Karpas-422 (cell line): Measurements from ENCODE around the gene PRKCQ. TPM values are rescaled to one million over a fixed set of nuclear protein-coding genes. Genes with fewer than 3 reads are reported as not detected.
"Not testable (repeated sequence)": the region's sequence is repeated elsewhere in the genome, so short reads cannot be mapped to it uniquely, and the experiment has no call there.

Source experiments
- DNase-seq: peaks from one replicate; pipeline ENCODE4 v3.0.0-alpha.2; 2015
- H2AFZ ChIP-seq: fragments of 200-600 bp; sonication (generic); 2 replicates; pipeline ENCODE4 v1.6.1; 2014; ENCODE audit warnings: antibody characterized with exemption, low read length, mixed read lengths
- H3K27ac ChIP-seq: fragments of 200-600 bp; sonication (generic); 2 replicates; pipeline ENCODE4 v1.5.1; 2014; ENCODE audit warnings: mild to moderate bottlenecking, low read length, moderate library complexity
- H3K27me3 ChIP-seq: fragments of 200-600 bp; sonication (generic); 2 replicates; pipeline ENCODE4 v1.6.1; 2014; ENCODE audit warnings: low read length, mixed read lengths
- H3K36me3 ChIP-seq: fragments of 200-600 bp; sonication (generic); 2 replicates; pipeline ENCODE4 v1.6.1; 2014; ENCODE audit warnings: low read length, mixed read lengths; ENCODE audit not compliant: insufficient read depth
- H3K4me1 ChIP-seq: fragments of 200-600 bp; sonication (generic); 2 replicates; pipeline ENCODE4 v1.6.1; 2014; ENCODE audit warnings: mild to moderate bottlenecking, low read length, mixed read lengths
- H3K4me2 ChIP-seq: fragments of 200-600 bp; sonication (generic); 2 replicates; pipeline ENCODE4 v1.6.1; 2014; ENCODE audit warnings: low read length, low read depth, mild to moderate bottlenecking; ENCODE audit not compliant: poor library complexity, severe bottlenecking
- H3K4me3 ChIP-seq: fragments of 200-600 bp; sonication (generic); 2 replicates; pipeline ENCODE4 v1.5.1; 2014; ENCODE audit warnings: mild to moderate bottlenecking, antibody characterized with exemption, low read length, mixed read lengths
- H3K79me2 ChIP-seq: fragments of 200-600 bp; sonication (generic); 2 replicates; pipeline ENCODE4 v1.6.1; 2014; ENCODE audit warnings: mild to moderate bottlenecking, low read length, mixed read lengths
- H3K9ac ChIP-seq: fragments of 200-600 bp; sonication (generic); 2 replicates; pipeline ENCODE4 v1.6.0; 2014; ENCODE audit warnings: low read length
- H3K9me2 ChIP-seq: fragments of 200-600 bp; sonication (generic), shearing (Covaris generic); replicated peaks from 2 replicates; pipeline ENCODE4 v1.6.0; 2014; ENCODE audit warnings: mild to moderate bottlenecking, low read length, moderate library complexity; ENCODE audit not compliant: insufficient read depth
- H3K9me3 ChIP-seq: fragments of 300-700, 200-600 bp; sonication (generic); 2 replicates; pipeline ENCODE4 v1.6.1; 2014; ENCODE audit warnings: low read length, mixed read lengths
- H4K20me1 ChIP-seq: fragments of 200-600 bp; sonication (generic); 2 replicates; pipeline ENCODE4 v1.6.1; 2014; ENCODE audit warnings: mild to moderate bottlenecking, antibody characterized with exemption, low read length, low read depth; ENCODE audit not compliant: insufficient read depth
- total RNA-seq: library from RNA; depleted of rRNA; stranded (reverse); fragments of >200 nt; shearing (Covaris generic); gene quantifications from 2 replicates; pipeline ENCODE4 v1.2.3, GENCODE V29; 2014; ENCODE audit warnings: low replicate concordance

PRKCQ gene
- total RNA-seq, 1 experiment from 2014 or later = not detected

DNA sequence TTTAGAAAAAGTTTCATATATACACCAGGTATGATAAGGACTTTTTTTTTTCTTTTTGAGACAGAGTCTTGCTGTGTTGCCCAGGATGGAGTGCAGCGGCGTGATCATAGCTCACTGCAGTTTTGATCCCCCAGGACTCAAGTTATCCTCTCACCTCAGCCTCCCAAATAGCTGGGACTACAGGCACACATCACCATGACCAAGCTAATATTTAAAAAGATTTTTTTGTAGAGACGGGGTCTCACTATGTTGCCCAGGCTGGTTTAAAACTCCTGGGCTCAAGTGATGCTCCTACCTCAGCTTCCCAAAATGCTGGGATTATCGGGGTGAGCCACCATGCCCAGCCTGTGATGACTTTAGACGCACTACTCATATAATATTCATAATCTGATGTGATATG lies 2.2 kb upstream of the PRKCQ start:
- H3K9me3 ChIP-seq = no peaks in the 10 kb centered on the region
- H3K4me3 ChIP-seq = no peak overlapping the region
- no peak overlapping the region for H2AFZ ChIP-seq
- no peak for DNase-seq
- H4K20me1 ChIP-seq = no peaks in the 10 kb centered on the region
- H3K9me2 ChIP-seq = no peaks in the 10 kb centered on the region
- H3K4me1 ChIP-seq = peaks cover 7% of the 10 kb centered on the region
- no peaks in the 10 kb centered on the region for H3K27me3 ChIP-seq
- H3K9ac ChIP-seq = no peak overlapping the region
- H3K36me3 ChIP-seq = no peaks in the 10 kb centered on the region
- no peak overlapping the region for H3K27ac ChIP-seq
- H3K79me2 ChIP-seq = no peaks in the 10 kb centered on the region
- H3K4me2 ChIP-seq = no peak overlapping the region

DNA sequence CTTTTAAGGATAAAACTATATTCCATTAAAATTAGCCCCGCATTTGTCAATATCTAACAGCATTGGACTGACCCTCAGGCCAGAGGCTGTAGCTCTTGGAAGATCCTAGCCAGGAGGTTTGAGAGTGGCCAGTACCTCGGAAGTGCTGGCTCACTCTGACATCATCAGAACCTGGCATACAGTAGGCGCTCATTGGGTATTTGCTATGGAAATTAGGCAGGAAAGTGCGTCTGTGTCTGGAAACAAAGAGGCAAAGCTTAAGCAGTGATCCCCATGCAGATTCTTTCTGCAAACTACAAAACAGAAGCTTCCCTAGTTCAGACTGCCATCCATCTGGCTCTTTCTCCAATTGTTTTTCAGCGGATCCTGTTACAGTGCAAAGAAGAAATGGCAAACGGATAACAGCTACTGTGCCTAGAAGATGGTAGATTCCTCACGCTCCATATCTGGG lies 1.7 kb upstream of the PRKCQ start:
- H3K9ac ChIP-seq = no peak overlapping the region
- H3K27ac ChIP-seq = no peak overlapping the region
- H3K27me3 ChIP-seq = no peaks in the 10 kb centered on the region
- H3K9me3 ChIP-seq = no peaks in the 10 kb centered on the region
- peaks cover 7% of the 10 kb centered on the region for H3K4me1 ChIP-seq
- no peaks in the 10 kb centered on the region for H3K9me2 ChIP-seq
- H3K4me2 ChIP-seq = no peak overlapping the region
- H2AFZ ChIP-seq = no peak overlapping the region
- H4K20me1 ChIP-seq = no peaks in the 10 kb centered on the region
- H3K4me3 ChIP-seq = no peak overlapping the region
- no peaks in the 10 kb centered on the region for H3K36me3 ChIP-seq
- H3K79me2 ChIP-seq = no peaks in the 10 kb centered on the region
- DNase-seq = no peak

DNA sequence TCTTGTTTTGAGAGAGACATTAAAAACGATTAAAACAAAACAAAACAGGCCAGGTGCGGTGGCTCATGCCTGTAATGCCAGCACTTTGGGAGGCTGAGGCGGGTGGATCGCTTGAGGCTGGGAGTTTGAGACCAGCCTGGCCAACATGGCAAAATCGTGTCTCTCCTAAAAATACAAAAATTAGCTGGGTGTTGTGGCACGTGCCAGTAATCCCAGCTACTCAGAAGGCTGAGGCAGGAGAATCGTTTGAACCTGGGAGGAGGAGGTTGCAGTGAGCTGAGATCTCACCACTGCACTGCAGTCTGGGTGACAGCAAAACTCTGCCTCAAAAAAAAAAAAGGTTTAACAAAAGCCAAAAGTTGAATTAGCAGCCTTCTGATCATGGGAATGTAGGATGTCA lies 1.1 kb upstream of the PRKCQ start:
- H3K9me2 ChIP-seq, H3K9me3 ChIP-seq, H3K4me1 ChIP-seq, H3K36me3 ChIP-seq, H3K9ac ChIP-seq, DNase-seq, H3K4me3 ChIP-seq, H2AFZ ChIP-seq, H3K27me3 ChIP-seq, H4K20me1 ChIP-seq, H3K27ac ChIP-seq, H3K79me2 ChIP-seq: not testable (repeated sequence)
- H3K4me2 ChIP-seq = peak overlapping the region; percentile 89

DNA sequence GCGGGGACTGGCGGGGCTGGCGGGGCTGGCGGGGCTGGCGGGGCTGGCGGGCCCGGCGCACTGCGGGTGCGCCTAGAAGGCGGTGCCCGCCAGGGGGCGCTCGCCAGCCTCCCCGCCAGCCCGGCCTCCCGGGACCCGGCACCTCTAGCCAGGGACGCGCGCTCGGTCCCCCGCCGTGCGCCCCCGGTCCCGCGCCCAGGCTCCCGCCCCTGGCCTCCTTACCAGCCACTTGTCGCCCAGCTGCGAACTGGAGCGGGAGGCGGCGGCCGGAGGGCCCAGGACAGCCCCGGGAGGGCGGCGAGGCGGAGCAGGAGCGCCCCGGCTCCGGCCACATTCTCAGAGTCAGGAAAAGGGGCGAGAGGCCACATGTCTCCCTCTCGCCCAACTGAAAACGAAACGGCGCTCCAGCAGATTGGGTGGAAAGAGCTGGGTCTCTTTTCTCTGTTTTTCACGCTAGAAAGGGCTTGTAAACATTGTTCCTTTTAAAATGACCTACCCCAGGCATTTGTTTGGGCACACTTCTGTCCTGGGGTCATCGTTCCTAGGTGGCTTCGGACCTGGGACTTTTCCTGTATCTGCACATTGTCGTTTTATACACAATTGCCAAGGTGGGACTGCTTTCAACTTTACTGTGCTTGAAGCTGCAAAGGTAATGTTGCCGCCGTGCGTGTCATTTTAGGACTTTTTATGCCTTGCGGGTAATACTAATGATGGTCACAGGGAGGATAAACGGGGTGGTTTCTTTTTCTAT lies 378 bp upstream of the PRKCQ start:
- H3K27me3 ChIP-seq = no peaks in the 10 kb centered on the region
- no peaks in the 10 kb centered on the region for H4K20me1 ChIP-seq
- H3K27ac ChIP-seq = no peak overlapping the region
- H3K9ac ChIP-seq = peak overlapping the region; percentile 69
- peak overlapping the region; percentile 99 for H2AFZ ChIP-seq
- peak overlapping the region; percentile 74 for H3K4me3 ChIP-seq
- H3K9me3 ChIP-seq = no peaks in the 10 kb centered on the region
- peak; percentile 84 for DNase-seq
- H3K79me2 ChIP-seq = no peaks in the 10 kb centered on the region
- H3K4me2 ChIP-seq = peak overlapping the region; percentile 89
- peaks cover 7% of the 10 kb centered on the region for H3K4me1 ChIP-seq
- H3K9me2 ChIP-seq = no peaks in the 10 kb centered on the region
- no peaks in the 10 kb centered on the region for H3K36me3 ChIP-seq

DNA sequence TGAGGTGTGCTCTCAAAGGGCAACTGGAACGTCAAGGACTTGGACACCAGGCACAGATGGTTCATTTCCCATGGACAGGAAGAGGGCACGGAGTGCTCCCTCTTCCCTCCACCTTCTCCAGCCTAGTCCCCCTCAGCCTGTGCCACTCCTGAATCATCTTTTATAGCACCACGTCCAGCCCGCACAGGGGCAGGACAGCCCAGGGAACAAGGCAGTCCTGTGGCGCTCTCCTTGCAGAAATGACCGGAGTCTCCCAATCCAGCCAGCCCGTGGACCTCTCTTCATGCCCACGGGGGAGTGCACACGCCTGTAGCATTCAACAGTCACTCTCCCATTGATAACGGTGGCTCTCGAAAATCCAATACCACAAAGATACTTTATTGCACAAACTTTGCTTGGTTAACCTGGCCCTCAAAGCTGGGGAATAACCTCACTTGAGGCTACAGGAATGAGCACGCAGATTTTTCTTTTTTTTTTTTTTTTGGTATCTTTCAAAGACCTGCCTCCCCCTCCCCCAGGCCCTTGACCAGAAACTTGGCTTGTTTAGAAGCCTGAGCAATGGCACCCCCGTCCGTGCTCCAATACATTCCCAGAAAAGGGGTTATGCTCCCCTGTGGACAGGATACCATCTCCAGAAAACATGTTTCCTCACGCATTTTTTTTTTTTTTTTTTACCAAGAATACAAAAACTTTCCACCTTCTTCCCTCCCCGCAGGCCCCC lies 733 bp downstream of the PRKCQ start:
- Histone ChIP-seq H3K4me2 (no peak overlapping the region), H3K9ac (no peak overlapping the region), H3K36me3 (no peaks in the 10 kb centered on the region), H3K4me1 (peaks cover 7% of the 10 kb centered on the region), H4K20me1 (no peaks in the 10 kb centered on the region), H3K79me2 (no peaks in the 10 kb centered on the region), H3K9me3 (no peaks in the 10 kb centered on the region), H3K9me2 (no peaks in the 10 kb centered on the region), H3K4me3 (no peak overlapping the region), H3K27me3 (no peaks in the 10 kb centered on the region), H2AFZ (no peak overlapping the region), H3K27ac (no peak overlapping the region)
- DNase-seq = no peak

DNA sequence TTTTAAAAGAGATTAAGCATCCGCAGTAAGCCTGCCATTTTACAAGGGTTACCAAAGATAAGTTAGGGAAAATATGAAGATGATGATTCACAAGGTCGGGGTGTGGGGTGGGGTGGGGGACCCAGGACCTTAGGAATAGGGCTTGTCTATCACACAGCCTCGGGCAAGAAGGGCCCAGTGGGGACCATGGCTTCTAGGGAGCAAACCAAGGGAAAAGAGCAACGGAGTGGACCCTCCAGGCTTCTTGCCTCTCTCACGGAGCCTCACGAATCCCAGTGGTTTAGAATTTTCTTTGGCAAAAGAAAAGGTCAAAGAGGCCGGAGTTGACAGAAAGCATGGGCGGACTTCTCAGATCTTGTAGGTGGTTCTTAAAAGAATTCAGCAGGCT lies 1.3 kb downstream of the PRKCQ start:
- Histone ChIP-seq H2AFZ (no peak overlapping the region), H4K20me1 (no peaks in the 10 kb centered on the region), H3K9me2 (no peaks in the 10 kb centered on the region), H3K9me3 (no peaks in the 10 kb centered on the region), H3K4me2 (no peak overlapping the region), H3K79me2 (no peaks in the 10 kb centered on the region), H3K36me3 (no peaks in the 10 kb centered on the region), H3K9ac (no peak overlapping the region), H3K27me3 (no peaks in the 10 kb centered on the region), H3K4me1 (peaks cover 7% of the 10 kb centered on the region), H3K4me3 (no peak overlapping the region), H3K27ac (no peak overlapping the region)
- DNase-seq = no peak

DNA sequence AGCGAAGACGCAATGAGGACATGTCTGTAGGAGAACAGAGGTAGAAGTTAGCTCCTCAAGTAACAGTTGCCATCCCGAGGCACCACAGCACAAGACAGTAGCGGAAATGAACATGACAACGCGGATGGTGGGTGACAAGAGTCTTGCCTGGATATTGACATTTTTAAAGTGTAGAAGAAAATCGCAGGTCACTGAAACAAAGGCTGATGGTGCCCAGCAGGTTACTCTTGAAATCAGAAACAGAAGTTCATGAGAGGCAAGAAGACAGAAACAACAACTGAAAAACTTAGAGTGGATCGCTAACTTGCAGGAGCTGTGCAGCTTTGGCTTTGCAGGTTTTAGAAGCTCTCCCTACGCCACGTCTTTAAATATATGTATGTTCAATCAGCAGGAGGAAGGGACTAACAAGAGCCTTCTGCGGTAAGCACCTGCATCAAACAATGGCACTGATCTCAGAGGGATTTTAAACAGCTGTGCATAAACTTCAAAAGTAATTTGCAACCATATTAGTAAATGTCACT lies 1.8 kb downstream of the PRKCQ start:
- Histone ChIP-seq H3K4me3 (no peak overlapping the region), H3K9me3 (no peaks in the 10 kb centered on the region), H3K4me1 (peaks cover 7% of the 10 kb centered on the region), H3K27me3 (no peaks in the 10 kb centered on the region), H3K36me3 (no peaks in the 10 kb centered on the region), H2AFZ (no peak overlapping the region), H3K4me2 (no peak overlapping the region), H3K27ac (no peak overlapping the region), H3K9me2 (no peaks in the 10 kb centered on the region), H3K79me2 (no peaks in the 10 kb centered on the region), H4K20me1 (no peaks in the 10 kb centered on the region), H3K9ac (no peak overlapping the region)
- DNase-seq = no peak

DNA sequence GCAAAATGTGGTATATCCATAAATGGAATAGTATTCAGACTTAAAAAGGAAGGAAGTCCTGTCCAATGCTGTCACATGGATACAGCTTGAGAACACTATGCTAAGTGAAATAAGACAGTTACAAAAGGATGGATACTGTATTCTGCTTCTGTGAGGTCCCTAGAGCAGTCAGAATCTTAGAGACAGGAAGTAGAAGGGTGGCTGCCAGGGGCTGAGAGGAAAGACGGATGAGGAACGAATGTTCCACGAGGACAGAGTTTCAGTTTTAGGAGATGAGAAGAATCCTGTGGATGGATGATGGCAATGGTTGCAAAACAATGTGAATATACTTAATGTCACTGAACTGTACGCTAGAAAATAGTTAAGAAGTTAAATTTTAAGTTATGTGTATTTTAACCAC lies 3.8 kb downstream of the PRKCQ start:
- Histone ChIP-seq H3K9me3 (no peaks in the 10 kb centered on the region), H3K27ac (no peak overlapping the region), H4K20me1 (no peaks in the 10 kb centered on the region), H2AFZ (no peak overlapping the region), H3K9ac (no peak overlapping the region), H3K4me3 (no peak overlapping the region), H3K36me3 (no peaks in the 10 kb centered on the region), H3K4me2 (no peak overlapping the region), H3K4me1 (peaks cover 7% of the 10 kb centered on the region), H3K9me2 (no peaks in the 10 kb centered on the region), H3K27me3 (no peaks in the 10 kb centered on the region), H3K79me2 (no peaks in the 10 kb centered on the region)
- DNase-seq = no peak
